Effector CD4-positive, alpha-beta T cell (primary cell): ENCODE measurements around the gene FABP7.

Source experiments
- DNase-seq: peaks from one replicate; pipeline ENCODE4 v3.0.0-alpha.2; 2020

Gene FABP7

GRCh38 chr6:122760330-122760729 lies 19.2 kb upstream of the FABP7 start:
- DNase-seq: no peak

GRCh38 chr6:122766256-122766655 lies 13.3 kb upstream of the FABP7 start:
- DNase-seq: no peak

- no peak for DNase-seq
Measured at GRCh38 chr6:122770835-122771601, 8.5 kb upstream of the FABP7 start.

GRCh38 chr6:122772724-122773415 lies 6.6 kb upstream of the FABP7 start:
- no peak for DNase-seq

- DNase-seq: no peak
Measured at GRCh38 chr6:122775975-122776374, 3.5 kb upstream of the FABP7 start.

- DNase-seq: no peak
Measured at GRCh38 chr6:122778302-122778701, 1.2 kb upstream of the FABP7 start.

GRCh38 chr6:122778985-122779661 lies 393 bp upstream of the FABP7 start:
- no peak for DNase-seq

- no peak for DNase-seq
Measured at GRCh38 chr6:122780114-122780513, 598 bp downstream of the FABP7 start.

GRCh38 chr6:122781716-122782115 lies 2.2 kb downstream of the FABP7 start:
- DNase-seq: no peak

GRCh38 chr6:122783401-122783800 lies 3.9 kb downstream of the FABP7 start:
- no peak for DNase-seq

GRCh38 chr6:122785891-122786290 lies 6.4 kb downstream of the FABP7 start:
- DNase-seq: no peak

GRCh38 chr6:122787721-122788120 lies 8.2 kb downstream of the FABP7 start:
- DNase-seq: no peak

- no peak for DNase-seq
Measured at GRCh38 chr6:122788208-122788607, 8.7 kb downstream of the FABP7 start.

- no peak for DNase-seq
Measured at GRCh38 chr6:122788663-122789181, 9.2 kb downstream of the FABP7 start.

GRCh38 chr6:122789182-122790027 lies 9.9 kb downstream of the FABP7 start, which contains the start of gene SMPDL3A:
Gene SMPDL3A, plus strand, starts transcription at chr6:122789258. Its CDS starts 89 bp downstream, at chr6:122789347.
- DNase-seq: no peak

- no peak for DNase-seq
Measured at GRCh38 chr6:122790028-122790422, 10.5 kb downstream of the FABP7 start.

- DNase-seq: no peak
Measured at GRCh38 chr6:122790423-122791309, 11.2 kb downstream of the FABP7 start.

GRCh38 chr6:122791310-122791679 lies 11.8 kb downstream of the FABP7 start:
- DNase-seq: no peak

- DNase-seq: no peak
Measured at GRCh38 chr6:122792766-122793165, 13.2 kb downstream of the FABP7 start.

- no peak for DNase-seq
Measured at GRCh38 chr6:122797537-122797936, 18.0 kb downstream of the FABP7 start.

GRCh38 chr6:122798099-122798641 lies 18.7 kb downstream of the FABP7 start:
- no peak for DNase-seq
